ENCODE measurements around the gene SLC25A36.
A peak's percentile ranks its signal among the peaks of the same experiment; 100 is the strongest.

The SLC25A36 gene

DNA sequence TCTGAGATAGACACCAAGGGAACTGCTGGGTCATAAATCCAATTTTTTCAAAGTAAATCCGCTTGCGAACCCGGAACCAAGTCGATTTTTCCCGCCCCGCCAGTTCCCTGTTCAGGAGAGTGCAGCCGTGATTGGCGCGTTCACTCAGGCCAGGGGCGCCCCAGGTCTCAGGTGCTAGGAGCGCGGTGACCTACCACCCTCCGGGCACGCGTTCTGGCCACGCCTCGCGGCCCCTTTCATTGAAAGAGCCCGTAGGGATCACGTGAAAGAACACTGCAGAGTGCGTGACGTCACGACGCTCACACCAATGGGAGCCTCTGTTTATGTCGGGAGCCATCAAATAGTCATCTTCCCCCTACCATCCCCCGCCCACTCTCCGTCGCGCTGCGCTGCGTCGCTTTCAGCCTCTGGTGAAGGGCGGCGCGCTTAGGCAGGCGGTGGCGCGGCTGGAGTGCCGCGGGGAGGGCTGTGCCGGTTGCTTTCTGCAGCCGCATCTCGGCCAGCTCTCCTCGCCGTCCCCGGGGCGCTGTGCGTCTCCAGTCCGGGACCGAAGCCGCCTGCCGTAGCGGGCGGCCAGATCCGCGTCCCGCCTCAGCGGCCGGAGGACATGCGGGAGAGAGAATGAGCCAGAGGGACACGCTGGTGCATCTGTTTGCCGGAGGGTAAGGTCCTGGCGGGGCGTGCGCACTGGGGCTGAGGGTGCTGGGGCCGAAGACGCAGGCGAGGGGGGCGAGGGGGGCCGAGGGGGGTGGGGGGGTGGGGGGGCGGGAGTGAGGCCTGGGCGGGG, at the start of gene SLC25A36:
Gene SLC25A36 (plus strand): TSS at position 403 of the 787 bp plus-strand sequence. CDS start 219 bp downstream, at position 622.
- peak; percentile 98 to 99 for DNase-seq

DNA sequence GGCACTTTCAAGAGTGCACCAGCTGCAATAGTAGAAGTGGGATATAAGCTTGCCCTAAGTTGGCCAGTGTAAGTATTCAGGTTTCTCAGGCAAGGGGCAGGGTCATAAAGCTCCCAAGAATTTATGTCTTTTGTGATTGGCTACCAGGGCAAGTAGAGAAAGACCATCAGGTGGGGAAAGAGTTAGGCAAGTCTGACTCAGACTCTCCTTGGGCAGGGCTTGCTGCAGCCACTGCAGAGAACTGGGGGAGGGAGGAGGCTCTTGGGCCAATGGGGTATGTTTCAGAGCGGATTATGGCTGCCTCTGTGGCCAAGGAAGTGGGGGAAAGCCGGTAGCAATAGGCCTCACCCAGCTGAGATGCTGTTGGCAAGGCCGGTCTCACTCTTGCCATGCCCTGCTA, 44.6 kb upstream of the SLC25A36 start:
- no peak for DNase-seq

DNA sequence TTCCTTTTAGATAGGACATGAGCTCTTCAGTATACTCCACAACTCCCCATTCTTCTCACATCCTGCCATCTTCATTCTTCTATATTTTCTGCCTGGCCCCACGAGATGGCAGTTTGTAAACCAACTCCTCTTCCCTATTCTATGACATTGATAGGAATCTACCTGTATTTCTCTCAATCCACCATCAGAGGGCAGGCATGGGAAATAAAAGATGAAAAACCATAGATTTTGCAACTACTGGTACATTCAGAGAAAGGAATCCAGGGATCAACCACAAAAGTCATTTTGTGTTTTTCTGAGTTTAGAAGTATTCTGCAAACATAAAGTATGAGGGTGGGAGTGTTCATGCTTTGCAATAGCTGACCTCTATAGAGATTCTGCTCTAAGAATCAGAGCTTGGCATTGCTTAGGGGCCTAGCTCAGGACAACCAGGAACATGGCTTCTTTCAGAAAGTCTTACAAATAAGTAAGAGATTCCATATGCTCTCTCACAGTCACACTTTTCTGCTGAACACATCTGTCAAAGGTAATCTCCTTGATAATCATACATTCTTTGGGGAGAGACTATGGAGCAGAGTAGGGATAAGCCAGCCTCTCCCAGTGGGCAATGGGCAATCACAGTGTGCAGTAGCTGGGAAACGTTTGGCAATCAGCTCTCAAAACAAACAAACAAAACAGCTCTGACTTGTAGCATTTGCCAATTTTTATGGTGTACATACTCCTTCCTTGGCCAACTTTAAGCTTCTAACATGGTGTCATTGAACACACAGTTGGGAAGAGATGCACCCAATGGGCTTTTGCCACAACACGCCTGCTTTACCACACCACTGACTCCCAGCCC, 43.1 kb upstream of the SLC25A36 start:
- DNase-seq: peak in 1 of 2 experiments; percentile 71

GRCh38 chr3:140899363-140899762, 42.3 kb upstream of the SLC25A36 start:
- no peak for DNase-seq

GRCh38 chr3:140902791-140903190, 38.8 kb upstream of the SLC25A36 start:
- no peak for DNase-seq

DNA sequence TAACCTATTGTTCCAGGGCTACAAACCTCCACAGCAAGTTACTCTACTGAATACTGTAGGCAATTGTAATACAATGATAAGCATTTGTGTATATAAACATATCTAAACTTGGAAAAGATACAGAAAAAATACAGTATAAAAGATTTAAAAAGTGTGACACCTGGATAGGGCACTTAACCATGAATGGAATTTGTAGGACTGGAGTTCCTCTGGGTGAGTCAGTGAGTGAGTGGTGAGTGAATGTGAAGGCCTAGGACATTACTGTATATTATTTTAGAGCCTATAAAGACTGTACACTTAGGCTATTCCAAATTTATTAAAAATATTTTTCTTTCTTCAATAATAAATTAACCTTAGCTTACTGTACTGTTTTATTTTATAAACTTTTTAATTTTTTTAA, 38.4 kb upstream of the SLC25A36 start:
- no peak for DNase-seq

DNA sequence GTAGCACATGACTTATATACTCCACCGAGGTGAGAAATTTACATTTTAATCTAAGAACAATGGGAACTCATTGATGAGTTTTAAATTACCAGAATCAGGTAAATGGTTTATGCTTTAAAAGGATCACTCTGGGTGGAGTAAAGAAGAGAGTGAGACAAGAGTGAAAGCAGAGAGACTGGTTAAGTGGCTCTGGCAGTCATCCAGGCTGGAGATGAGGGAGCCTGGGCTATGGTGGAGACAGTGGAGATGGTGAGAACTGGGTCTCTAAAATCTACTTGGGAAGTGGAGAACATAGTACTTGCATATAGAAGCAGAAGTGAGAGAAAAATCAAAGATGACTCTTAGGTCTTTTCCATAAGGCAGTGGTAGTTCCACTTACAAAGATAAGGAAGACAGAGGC, 37.1 kb upstream of the SLC25A36 start:
- DNase-seq: no peak

DNA sequence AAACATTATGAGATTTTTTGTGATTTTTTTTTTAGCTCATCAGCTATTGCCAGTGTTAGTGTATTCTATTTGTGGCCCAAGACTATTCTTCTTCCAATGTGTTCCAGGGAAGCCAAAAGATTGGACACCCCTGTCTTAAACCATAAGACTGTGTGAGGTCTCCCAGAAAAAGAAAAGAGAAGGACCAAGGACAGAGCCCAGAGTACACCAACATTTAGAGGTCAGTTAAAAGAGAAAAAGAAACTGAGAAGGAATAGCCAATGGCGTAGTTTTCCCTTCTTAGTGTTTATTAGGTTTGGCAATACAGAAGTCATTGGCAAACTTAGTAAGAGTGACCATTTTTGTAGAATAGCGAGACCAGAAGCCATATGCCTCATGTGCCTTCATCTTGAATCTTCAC, 36.1 kb upstream of the SLC25A36 start:
- DNase-seq: no peak

DNA sequence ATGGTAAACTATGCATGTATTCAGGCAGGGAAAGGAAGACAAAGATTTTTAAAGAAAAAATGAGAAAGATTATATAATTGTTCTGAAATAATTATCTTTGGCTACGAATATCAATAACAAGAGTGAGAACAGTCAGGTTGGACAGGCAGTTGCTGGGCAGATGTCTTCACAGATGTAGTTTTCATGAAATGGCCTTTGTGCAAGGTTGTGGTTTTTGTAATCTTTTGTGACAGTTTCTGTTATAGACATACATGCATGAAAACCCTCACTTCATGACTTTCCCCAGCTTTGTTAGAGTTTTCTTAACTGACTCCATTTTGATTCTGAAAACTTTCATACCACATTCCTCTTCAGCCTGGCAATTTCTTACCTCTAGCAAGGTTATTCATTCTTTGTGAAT, 34.9 kb upstream of the SLC25A36 start:
- DNase-seq: no peak

GRCh38 chr3:140910860-140911259, 30.8 kb upstream of the SLC25A36 start:
- peak in 1 of 2 experiments; percentile 30 for DNase-seq

DNA sequence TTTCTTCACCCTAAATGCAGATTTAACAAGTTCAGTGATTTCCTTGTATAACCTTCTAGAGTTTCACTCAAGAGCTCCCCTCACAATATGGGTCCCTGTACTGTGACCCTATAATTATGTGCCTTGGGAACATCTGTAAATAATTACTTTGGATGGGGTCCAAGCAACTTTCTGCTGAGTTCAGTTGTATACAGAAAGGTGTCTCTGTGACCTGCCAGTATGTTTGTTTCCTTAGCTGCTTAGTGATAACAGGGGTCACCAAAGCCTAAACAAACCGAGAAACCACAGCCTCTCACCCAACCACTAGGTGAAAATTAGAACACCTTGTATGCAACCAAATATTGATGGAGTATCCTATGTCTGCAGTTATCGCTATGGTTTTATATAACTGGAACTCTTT, 29.8 kb upstream of the SLC25A36 start:
- DNase-seq: no peak

- DNase-seq: no peak
Measured at GRCh38 chr3:140913728-140914127, 27.9 kb upstream of the SLC25A36 start.

- no peak for DNase-seq
Measured at GRCh38 chr3:140914384-140914945, 27.2 kb upstream of the SLC25A36 start.

- no peak for DNase-seq
Measured at GRCh38 chr3:140916603-140917002, 25.0 kb upstream of the SLC25A36 start.

GRCh38 chr3:140917772-140918171, 23.9 kb upstream of the SLC25A36 start:
- DNase-seq: no peak

- DNase-seq: no peak
Measured at GRCh38 chr3:140920029-140920428, 21.6 kb upstream of the SLC25A36 start.

GRCh38 chr3:140922634-140923033, 19.0 kb upstream of the SLC25A36 start:
- DNase-seq: no peak

DNA sequence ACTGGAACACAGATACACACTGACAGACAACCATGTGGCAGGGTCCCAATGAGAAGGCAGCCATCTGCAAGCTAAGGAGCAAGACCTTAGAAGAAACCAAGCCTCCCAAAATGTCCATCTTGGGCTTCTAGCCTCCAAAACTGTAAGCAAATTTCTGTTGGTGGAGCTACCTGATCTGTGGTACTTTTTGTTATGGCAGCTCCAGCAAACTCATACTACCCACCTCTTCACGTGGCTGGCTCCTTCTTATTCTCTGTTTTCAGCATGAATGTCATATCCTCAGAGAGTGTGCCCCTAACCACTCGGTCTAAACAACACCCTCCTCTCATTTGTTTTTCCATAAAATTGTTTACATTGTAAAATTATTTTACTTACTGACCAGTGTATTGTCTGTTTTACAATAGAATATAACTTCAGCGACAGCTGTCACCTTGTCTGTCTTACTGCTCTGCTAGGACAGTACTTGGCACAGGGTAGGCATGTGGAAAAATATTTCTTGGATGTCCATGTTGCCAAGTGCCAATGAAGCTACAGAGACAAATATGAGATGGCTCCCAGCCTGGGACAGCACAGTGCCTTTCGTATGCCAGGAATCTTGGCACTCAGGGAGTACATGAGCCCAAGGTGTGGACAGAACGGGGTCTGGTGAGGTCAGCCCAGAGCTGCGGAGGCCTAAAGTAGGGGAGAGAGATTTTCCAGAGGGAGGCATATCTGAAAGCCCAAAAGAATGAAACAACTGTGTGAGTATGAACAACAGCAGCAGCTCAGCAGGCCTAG, 17.4 kb upstream of the SLC25A36 start:
- peak in 1 of 2 experiments; percentile 26 for DNase-seq

DNA sequence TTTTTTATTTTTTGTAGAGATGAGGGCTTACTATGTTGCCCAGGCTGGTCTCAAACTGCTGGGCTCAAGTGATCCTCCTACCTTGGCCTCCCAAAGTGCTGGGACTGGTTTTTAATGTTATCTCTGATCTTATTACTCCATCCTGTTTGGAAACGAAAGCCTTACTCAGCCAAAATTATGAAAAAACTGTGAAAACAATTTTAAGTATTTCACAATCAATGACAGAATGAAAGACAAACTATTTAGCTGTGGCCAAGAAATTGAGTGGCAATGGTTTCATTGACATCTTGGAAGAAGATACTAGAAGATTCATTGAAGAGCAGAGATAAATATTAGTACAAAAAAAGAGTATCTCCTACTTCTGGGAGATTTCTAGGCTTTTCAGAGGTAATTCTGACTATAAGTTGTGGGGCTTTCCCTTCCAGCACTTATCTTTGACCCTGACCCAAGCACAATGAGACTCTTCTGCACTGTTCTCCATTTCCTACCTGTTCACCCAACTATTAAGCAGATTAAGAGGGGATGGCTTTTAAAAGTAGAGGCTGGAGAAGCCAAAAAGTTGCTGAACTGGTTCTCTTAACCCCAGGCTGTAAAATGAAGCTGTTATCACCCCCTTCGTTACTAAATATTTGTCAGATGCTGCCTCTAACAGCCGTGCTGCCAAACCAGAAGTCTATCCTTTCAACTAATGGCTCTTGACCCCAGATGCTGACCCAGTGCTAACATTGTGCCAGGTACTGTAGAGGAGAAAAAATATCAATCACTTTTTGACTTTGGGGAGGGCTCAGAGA, 14.2 kb upstream of the SLC25A36 start:
- DNase-seq: no peak

DNA sequence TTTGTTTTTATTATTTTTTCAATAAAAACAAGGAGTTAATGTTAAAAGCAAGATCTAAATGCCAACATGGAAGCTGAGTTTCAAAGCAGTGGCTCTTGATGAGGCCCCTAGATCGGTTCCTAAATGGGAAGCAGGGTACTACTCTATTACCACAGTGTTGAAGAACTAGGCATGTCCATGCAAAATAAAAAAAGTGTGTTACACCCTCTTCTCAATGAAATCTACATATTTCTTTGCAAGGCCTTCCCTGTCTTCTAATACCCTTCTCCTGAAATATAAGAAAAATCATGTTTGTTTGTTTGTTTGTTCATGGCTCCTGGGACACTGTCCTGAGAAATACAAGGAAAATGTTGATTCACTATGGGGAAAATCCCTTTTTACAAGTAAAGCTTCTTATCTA, 12.2 kb upstream of the SLC25A36 start:
- DNase-seq: no peak

DNA sequence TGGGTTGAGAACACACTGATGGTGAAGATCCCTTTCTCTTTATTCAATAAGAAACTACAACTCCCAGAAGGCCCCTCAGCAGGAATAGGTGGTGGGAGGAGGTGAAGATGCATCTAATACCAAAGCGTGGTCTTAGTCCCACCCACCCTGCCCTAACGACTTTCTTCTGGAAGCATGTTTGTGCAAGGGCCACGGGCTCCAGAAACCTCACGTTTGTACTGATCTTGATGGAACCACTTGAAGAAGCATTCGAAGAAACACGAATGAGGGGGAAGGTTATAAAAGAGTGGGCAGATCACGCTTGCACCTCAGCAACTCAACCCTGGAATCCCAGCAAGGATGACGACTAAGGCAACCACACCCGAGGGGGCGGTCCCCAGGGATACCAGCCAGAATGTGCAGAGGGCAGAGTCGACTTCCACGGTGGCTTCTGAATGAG, 10.6 kb upstream of the SLC25A36 start:
- no peak for DNase-seq

GRCh38 chr3:140931801-140932200, 9.8 kb upstream of the SLC25A36 start:
- no peak for DNase-seq

All from NCI-H446 (cell line).